T1000 (cell line): Measurements from ENCODE around the gene ZBED4.

Experiments
- DNase-seq: peaks from one replicate; lab custom pipeline; 2025; ENCODE audit warnings: mixed read lengths; lab: John Stamatoyannopoulos, UW

ZBED4 gene

DNA sequence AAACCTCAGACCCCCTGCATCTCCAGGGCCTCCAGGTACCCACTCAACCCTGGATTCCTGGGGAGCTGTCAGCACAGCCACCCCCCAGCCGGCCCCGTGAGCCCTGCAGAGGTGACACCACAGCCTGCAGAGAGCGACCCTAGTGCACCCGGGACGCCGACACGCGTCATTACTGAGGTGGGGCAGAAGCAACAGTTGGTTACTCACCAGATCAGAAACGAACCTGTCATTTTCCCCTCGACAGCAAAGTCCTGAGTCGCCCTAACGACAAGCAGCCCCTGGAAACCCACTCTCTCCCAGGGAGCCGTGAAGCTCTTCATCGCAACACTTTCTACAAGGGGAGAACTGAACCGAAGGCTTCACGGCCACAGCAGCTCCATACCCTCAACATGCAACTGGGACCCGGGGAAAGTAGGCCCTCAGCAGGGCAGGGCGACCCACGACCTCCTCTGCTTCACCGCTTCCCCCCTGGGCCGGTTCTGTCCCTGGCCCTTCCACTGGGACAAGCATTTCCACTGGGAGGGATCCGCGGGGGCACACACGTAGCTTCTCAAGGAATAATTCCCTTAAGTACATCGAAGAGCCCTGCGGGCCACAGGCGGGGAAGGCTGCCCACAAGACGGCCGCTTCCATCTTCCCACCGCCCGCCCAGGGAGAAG is 27.6 kb upstream of the ZBED4 start:
- DNase-seq = no peak

DNA sequence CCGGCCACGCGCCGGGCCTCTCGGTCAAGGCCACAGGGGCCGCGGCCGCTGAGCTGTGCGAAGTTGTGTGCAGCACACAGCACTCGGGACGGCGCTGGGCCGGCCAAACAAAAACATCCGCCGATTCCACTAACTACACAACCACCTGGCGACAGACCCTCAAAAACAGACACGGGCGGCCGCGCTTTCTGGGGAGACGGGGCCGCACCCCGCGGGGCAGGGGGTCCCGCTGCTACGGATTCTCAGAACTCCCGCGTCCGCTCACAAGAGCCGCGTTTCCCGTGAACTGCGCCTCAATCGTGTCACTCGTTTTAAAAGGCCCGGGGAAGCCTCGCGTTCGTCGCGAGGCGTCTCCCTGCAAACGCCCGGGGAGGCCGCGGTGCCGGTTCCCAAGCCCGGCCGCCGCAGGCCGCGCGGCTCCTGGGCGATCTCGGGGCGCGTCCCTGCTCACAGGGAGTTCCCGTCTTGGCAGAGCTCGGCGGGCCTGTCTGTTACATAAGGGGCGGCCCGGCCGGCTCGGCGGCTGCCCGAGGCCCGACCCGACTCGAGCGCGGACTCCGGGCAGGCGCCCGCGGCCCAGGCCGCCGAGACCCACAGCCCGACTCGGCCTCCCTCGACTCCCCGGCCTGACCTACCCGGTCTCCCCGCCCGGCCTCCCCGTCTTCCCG is 26.9 kb upstream of the ZBED4 start:
- no peak for DNase-seq

DNA sequence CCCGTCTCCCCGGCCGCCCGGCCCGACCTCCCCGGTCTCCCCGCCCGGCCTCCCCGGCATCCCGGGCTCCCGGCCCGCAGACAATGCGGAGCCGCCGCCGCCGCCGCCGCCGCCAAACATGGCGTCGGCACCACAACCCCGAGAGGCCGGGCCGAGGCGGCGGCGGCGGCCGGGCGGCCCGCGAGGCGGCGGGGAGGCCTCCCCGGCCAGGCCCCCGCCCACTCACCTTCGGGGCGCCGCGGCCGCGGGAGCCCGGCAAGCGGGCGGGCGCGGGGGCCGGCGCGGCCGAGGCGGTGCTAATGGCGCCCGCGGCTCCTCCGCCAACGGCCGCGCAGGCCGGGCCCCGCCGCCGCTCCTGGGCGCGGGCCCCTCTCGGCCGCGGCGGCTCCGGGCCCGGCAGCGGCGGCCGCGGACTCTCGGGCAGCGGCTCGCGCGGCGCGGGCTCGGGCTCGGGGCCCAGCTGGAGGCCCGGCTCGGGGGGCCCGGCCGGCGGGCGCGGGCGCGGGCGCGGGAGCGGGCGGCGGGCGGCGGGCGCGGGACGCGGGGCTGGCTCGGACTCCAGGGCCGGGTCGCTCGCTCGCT is 26.3 kb upstream of the ZBED4 start:
- no peak for DNase-seq

DNA sequence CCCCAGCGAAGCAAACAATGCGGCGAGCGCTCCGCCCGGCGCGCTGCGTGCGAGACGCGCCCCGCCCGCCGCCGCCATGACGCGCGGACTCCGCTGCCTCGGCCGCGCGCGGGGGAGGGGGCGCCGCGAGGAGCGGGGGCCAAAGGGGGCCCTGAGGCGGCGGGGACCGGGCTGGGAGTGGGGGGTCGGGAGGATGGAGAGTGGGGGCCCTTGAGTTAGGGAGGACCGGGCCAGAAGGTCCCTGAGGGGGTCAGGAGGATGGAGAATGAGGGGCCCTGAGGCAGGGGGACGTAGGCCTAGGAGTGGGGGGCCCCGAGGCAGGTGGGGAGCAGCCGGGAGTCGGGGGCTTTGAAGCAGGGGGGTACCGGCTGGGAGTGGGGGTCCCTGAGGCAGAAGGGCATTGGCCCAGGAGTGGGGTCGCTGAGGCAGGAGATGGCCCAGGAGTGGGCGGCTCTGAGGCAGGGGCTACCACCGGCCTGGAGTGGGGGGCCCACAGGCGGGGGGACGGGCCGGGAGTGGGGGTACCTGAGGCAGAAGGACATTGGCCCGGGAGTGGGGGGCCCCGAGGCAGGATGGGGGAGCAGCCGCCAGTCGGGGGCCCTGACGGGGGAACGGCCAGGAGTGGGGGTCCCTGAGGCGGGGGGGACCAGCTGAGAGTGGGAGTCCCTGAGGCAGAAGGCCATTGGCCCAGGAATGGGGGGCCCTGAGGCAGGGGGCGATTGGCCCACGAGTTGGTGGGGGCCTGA is 25.6 kb upstream of the ZBED4 start, which contains the start of gene BRD1:
Gene BRD1, minus strand, starts transcription at position 21 of the 746 bp plus-strand sequence. CDS start 3,556 bp downstream, outside the sequence.
- no peak for DNase-seq

DNA sequence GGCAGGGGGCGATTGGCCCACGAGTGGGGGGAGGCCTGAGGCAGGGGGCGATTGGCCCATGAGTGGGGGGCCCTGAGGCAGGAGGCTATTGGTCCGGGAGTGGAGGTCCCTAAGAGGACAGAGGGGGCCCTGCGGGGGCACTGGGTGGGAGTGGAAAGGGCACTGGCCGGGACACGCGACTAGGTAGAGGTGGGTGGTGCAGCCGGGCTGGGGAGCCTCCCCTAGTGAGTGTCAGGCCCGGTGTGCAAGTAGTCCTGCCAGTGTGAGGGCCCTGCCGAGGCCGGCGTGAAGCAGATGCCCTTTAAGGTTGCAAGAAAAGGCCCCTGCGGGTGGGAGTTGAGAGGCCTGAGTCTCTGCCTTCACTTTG is 25.1 kb upstream of the ZBED4 start:
- DNase-seq = no peak

DNA sequence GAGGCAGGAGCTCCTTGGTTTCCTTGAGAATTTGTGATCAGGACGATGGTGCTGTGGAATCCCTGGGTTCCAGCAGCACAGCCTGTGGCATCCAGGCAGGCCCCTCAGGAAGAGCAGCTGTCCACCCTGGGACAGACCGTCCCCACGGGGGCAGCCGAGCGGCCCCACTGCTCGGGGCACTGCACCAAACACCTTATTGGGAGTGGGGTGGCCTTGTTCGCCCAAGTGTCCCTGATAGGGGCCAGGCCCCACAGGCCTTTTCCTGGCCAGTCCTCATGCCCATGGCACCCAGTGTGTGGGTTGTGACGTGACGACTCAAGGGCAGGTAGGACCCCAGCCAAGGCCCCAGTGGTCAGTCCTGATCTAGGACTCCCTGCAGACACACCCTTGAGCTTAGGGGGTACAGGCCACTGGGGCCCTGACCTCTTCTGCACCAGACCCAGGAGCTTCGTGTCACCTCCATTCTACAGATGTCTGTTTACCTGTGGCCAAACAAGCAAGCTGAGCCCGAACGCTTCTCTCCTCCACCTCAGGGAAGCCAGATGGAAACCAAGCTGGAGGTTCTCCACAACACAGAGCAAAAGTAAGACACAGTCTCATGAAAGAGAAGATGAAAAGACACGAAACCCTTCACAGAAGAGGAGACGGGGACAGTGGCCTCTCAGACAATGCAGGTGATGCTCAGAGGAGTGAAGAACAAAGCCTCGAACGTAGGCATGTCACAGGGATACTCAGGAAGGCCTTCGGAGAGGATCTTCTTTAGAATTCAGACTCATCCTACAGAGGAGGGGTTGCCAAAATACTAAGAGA is 24.4 kb upstream of the ZBED4 start:
- no peak for DNase-seq

DNA sequence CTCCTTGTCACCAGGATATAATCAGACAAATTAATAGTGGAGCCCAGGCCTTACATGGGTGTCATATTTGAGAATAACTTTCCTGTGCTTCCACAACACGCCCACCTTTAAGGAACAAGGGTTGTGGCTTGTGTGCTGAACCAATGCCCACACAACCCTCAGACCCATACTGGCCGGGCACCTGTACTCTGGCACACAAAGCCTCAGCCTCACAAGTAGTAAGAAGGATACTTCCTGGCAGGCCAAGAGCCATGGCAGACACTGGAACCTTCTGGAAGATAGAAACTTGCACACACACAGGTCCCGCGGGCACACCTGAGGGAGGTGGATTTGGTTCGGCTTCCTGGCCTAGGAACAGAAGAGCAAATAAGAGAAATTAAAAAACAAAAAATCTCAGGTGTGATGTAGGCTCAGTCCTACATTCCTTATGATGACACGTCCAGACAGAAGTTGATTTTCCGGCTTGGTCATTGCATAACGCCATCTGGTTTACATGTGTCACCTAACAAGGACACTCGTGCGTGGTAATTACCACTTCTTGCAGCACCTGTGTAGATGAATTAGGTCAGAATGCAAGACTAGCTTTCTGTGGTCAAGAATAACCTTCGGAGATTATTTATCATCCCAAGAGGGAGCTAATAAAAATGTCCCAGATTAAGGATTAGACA is 20.2 kb upstream of the ZBED4 start:
- DNase-seq = no peak

DNA sequence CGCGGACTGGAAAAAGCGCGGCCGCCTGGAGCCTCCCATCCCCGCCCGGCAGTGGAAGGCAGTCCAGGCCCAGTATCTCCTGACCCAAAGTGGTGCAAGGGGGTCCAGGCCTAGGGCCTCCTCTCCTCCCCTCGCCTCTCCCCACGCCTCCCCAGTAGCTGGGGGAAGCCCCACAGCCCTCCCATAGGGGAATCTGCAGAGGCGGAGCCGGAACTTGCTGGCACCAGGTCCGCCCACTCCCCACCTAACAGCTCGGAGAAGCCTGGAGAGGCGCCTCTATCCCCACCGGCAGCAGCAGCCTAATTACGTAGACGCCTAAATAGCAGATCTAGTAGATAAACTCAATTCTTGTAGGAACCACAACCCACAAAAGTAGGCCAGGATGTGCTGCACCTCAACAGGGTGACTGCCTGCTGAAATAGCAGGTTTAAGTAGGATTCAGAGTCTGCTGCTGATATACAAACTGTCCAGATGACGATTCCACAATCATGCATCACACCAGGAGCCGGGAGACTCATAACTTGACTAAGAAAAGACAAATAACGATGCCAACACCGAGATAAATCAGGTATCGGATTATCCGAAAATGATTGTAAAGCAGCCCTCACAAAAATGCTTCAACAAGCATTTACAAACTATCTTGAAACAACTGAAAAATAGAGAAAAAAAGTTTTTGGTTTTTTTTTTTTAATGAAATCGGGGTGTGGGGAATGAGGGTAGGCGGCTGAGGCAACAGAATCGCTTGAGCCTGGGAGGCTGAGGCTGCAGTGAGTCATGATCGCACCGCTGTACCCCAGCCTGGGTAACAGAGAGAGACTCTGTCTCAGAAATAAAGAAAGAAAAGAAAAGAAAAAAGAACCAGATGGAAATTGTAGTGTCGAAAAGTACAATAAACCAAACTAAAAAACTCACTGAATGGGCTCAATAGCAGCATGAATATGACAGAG is 14.6 kb upstream of the ZBED4 start:
- DNase-seq = no peak

DNA sequence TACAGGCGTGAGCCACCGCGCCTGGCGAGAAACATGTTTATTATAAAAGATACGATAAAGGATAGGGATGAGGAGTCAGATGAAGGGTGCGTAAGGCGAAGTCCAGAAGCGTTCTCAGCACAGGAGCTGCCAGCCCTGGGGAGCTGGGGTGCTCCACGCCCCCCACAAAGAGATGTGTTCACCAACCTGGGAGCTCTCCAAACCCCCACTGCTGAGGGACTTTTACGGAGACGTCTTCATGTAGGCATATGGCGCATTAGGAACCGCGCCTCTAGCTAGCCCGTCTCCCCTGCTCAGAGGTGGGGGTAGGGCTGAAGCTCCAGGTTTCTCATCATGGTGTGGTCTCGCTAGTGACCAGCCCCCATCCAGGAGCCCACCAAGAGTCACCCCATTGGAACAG is 8.4 kb upstream of the ZBED4 start:
- DNase-seq = no peak

DNA sequence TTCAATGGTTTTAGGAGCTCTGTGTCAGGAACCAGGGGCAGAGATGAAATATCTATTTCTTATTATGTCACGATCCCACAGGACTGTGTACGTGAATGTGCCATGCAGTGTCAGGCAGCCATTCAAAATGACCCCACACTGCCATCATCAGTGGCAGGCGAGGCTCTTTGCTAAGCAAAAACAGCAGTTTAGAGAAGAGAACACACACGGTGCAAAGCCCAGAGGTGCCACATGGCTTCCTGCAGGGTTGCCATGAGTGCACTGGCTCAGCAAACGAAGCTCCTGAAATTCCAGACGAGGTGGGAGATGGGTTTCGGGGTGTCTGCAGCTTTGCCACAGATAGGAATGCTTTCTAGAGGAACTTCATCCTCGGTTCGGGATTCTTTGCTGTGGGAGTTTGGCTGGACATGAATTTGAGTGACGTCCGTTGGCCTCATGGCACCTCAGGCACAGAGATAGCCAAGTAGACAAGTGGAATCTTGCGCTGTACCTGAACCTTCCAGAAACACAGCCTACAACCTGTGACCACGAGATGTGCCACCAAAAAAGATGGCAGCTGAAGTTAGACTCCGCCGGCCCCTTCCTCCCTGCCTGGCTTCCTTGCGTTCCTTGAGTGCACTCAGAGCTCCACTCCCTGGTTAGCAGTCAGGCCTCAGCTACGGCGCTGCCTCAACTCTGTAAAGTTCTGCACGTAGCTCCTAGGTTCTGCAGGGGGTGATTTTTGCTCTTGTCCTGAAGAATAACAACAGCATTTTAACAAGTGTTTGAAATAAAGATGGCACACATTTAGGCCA is 7.8 kb upstream of the ZBED4 start:
- DNase-seq = no peak

DNA sequence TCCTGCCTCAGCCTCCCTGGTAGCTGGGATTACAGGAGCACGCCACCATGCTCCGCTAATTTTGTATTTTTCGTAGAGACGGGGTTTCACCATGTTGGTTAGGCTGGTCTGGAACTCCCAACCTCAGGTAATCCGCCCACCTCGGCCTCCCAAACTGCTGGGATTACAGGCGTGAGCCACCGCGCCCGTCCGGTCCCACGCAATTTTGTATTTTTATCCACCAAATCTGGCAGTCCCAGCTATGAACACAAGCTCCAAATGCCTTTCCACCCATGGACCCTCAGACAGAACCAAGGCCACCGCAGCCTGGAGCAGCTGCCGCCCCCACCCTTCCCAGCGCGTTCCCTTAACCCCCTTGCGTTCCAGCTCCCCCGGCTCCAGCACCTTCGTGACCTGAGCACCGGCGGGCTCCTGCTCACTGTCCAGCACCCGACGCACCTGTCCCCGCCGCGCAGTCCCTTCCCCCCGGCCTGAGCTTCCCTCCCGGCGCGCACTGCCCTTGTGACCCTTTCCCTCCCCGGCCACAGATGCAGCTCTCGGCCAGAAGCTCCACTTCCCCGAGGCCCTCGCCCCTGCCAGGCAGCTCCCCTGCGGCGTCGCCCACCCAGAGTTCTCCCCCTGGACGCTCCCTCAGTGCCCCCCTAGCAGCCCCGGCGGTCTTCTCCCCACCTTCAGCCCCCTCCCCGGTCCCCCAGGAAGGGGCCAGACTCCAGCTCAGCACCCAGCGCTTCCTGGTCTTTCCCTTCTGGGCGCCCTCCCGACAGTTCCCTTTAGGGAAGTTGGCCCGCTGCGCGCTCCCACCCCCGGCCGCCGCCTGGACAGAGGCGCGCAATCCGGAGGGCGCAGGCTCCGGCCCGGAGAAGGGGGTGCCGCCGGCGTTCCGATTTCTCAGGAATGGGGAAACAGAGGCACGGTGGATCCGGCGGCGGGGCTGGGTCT is 5.6 kb upstream of the ZBED4 start:
- no peak for DNase-seq

DNA sequence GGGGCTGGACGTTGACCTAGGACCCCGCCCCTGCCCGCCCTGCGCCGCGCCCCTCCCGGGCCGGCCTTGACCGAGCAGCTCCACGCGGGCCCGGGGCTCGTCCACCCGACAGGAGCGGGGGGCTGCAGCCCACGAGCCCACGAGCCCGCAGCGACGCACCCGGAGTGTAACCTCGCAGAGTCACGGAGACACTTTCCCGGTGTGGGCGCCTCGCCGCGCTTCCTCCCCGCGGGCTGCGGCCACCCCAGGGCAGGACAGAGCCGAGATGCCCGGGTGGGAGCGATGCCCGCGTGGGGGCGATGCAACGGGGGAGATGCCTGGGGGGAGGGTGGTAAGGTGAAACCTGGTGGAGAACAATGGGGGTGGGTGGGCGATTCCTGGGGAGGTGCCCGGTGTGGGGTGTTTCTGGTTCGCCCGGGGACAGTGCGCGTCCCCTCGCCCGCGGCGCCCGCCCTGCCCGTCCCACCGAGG is 4.9 kb upstream of the ZBED4 start:
- no peak for DNase-seq

DNA sequence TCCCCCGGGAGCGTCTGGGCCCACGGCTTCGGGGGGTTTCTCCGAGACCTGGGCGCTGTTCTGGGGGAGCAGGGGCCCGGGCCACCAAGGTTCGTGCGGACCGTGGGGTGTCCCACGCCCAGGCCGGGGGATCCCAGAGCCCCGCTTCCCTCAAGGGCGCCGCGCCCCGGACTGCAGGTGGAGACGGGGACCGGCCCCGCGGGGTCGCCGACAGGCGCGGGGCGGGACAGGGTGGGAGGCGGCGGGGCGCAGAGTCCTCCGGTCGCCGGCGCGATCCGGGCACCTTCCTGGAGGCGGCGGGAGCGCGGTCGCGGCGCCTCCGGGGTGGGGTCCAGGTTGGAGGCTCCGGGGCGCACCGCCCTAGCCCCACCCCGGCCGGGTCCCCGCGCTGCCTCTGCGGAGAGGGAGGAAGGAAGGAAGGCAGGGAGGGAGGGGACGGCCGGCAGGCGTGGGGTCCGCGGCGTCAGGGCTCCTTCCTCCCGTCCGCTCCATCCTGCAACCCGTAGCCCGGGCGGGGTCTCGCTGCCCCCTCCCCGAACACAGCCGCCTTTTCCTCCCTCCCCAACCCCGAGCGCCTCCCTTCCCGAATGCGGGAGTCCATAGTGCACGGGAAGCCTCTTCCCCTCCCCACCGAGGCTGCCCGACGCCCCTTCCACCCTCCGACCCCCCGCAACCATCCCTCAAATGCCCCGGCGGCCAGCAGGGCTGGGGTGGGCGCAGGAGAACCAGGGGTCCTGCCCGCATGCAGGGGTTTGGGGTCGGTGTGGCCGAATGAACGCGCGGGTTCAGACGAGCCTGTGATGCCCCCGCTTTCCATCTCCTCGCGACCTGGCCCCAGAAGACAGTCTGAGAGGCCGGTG is 4.3 kb upstream of the ZBED4 start:
- DNase-seq = no peak

DNA sequence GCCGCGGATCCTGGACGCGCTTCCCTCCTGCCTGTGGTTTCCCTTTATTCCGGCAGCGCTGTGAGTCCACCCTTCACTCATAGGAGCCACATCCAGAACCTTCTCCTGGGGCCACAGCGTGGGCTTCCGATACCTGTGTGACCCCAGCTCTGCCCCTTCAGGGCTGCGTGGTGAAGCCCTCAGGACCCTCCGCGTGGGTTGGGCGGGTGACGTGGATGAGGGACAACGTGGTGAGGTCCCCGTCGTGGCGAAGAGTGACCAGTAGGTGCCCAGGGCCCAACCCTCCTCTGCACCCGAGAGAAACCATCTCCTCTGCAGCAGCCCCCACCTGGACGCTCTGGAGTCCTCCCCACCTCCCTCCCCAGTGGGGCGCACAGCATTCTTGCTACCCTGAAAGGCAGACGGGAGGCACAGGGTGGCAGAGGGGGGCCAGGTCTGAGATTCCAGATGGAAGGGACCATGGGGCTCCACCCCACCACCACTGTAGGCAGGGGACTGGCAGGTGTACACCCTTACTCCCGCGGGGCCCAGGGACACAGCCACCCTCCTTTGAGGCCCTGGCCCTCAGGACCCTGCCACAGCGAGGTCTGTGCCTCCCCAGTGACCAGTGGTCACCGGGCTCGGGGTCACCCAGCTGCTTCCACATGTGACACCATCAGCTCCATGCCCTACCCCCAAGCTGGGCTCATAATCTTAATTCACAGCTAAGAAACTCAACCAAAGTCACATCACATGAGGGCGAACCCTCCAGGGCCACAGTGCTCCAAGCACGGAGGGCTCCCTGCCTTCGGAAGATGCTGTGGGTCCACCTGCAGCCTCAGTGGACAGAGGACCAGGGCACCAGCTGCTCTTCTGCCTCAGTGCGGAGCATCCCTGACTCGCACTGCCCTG is 3.4 kb upstream of the ZBED4 start:
- DNase-seq = no peak

DNA sequence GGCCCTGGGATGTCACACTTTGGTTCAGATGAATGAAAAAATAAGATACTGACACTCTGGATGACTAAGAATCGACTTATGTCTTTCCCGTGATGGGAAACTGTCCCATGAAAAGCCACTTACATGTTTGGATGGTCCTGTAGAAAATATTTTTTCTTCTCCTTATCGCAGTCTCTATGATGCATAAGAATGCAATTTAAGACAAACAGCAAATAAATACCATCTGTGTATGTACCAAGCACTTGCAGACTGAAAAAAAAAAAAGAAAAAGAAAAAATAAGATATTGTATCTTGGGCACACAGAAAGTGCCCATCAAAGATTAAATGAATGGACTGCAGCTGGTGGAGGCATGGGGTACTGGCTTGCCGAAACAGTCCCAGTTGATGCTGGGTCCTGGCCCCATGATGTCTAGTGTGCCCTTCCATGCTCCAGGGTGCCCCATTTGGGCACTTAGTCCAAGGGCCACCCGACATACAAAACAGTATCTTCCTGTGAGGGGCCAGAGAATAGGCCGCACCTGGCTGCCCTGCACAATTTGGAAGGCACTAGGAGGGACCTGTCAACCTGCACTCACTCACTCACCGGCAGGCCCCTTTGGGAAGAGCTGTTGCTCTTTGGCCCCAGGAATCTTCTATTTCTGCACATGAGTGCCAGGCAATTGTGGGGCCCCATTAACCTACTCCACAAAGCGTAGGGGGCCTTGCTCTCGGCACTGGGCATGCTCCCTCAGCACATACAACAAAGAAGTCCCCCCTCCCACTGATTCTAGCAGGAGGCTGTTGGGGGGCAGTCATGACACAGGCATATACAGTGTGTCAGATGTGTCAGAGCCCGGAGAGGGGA is 2.5 kb upstream of the ZBED4 start:
- DNase-seq = no peak
